Testis (tissue), 3 donors: ENCODE measurements around the gene NPLOC4. TPM values are rescaled to one million over a fixed set of nuclear protein-coding genes. Genes with fewer than 3 reads are reported as not detected.

ENCODE experiments used
- DNase-seq: peaks from one replicate; pipeline ENCODE4 v3.0.0-alpha.2; 2019
- H3K27ac ChIP-seq, 2 donors: fragments of 200-600 bp; sonication (generic); one replicate each; pipeline ENCODE4 v1.5.1; 2019
- H3K27me3 ChIP-seq: fragments of 200-600 bp; sonication (generic); one replicate; pipeline ENCODE4 v1.5.1; 2019
- H3K36me3 ChIP-seq: fragments of 200-600 bp; sonication (generic); one replicate; pipeline ENCODE4 v1.5.1; 2017; ENCODE audit warnings: low read depth; ENCODE audit errors: missing control alignments
- H3K4me1 ChIP-seq: fragments of 200-600 bp; sonication (generic); one replicate; pipeline ENCODE4 v1.5.1; 2019
- H3K4me3 ChIP-seq, 2 donors: fragments of 200-600 bp; sonication (generic); one replicate each; pipeline ENCODE4 v1.5.1; 2017 to 2019
- H3K9me3 ChIP-seq: fragments of 200-600 bp; sonication (generic); one replicate; pipeline ENCODE4 v1.5.1; 2017
- CTCF ChIP-seq, 3 experiments: fragments of 450-650 bp in 2 of 3; fragments of 200-600 bp in 1 of 3; sonication (generic) in 1 of 3; IDR thresholded peaks; one replicate each; pipeline ENCODE4 v1.5.1; 2016 to 2019; ENCODE audit warnings: antibody characterized with exemption in 3 of 3, mild to moderate bottlenecking in 2 of 3, moderate library complexity in 1 of 3
- POLR2A ChIP-seq: fragments of 450-650 bp; IDR thresholded peaks from one replicate; pipeline ENCODE4 v1.6.1; 2017; ENCODE audit warnings: antibody characterized with exemption, mild to moderate bottlenecking, moderate library complexity
- WGBS, 2 donors: methylation state at CpG; one replicate each; pipeline ENCODE4 v1.1.5; 2018; 5-methylcytosine and 5-hydroxymethylcytosine counted together
- intact Hi-C: fragments of 100-400 bp; cut with DNase I; formaldehyde crosslinking; loops from one replicate; pipeline ENCODE4 v1.15.1; 2023; ENCODE audit warnings: low total_unique reads
- polyA plus RNA-seq: library from polyadenylated mRNA; stranded (reverse); fragments of 350-450 nt; fragmentation: Illumina TruSeq; extraction: RNeasy Lipid Tissue Mini Kit (QIAGEN cat#74804); gene quantifications from one replicate; pipeline ENCODE4 v1.2.3, GENCODE V29; 2014; ENCODE audit warnings: low read depth, low replicate concordance; ENCODE audit not compliant: insufficient read depth
- total RNA-seq, 2 donors: library from RNA; depleted of rRNA; stranded (reverse); fragments of >200 nt; gene quantifications; one replicate each; pipeline ENCODE4 v1.2.3, GENCODE V29; 2016

Gene NPLOC4
- total and polyA plus RNA-seq, 3 donors from 2014 or later, result 106 to 130 (median 122) TPM

GRCh38 chr17:81558941-81559806 lies 77.7 kb downstream of the NPLOC4 start:
- Histone ChIP-seq H3K4me3 (no peak overlapping the region), H3K36me3 (no peaks in the 10 kb centered on the region), H3K27ac (no peak overlapping the region), H3K27me3 (no peaks in the 10 kb centered on the region), H3K4me1 (peaks cover under 1% of the 10 kb centered on the region), H3K9me3 (no peaks in the 10 kb centered on the region)
- WGBS, 2 donors, result 80 to 83% methylated on average over 18 to 26 of the region's 27 CpGs
- no peak for TF ChIP-seq POLR2A
- TF ChIP-seq CTCF (IDR thresholded peaks at IDR 0.05), result no peak
- intact Hi-C loops, result no loop called here
- peak; percentile 29 for DNase-seq

GRCh38 chr17:81558115-81558468 lies 78.8 kb downstream of the NPLOC4 start:
- H3K27ac ChIP-seq, result no peak overlapping the region
- 94% methylated on average over 12 of the region's 12 CpGs; no CpG with 5 or more reads in 1 of the 2 donors for WGBS, 2 donors
- TF ChIP-seq POLR2A (no peak), CTCF (IDR thresholded peaks at IDR 0.05) (no peak)
- no peaks in the 10 kb centered on the region for H3K27me3 ChIP-seq
- no peaks in the 10 kb centered on the region for H3K36me3 ChIP-seq
- peaks cover 11% of the 10 kb centered on the region for H3K4me1 ChIP-seq
- H3K9me3 ChIP-seq, result no peaks in the 10 kb centered on the region
- DNase-seq, result no peak
- H3K4me3 ChIP-seq, result no peak overlapping the region
- intact Hi-C loops, result no loop called here

- no peaks in the 10 kb centered on the region for H3K9me3 ChIP-seq
- DNase-seq, result no peak
- WGBS, 2 donors, result 81 to 85% methylated on average over 16 to 21 of the region's 21 CpGs
- H3K27me3 ChIP-seq, result no peaks in the 10 kb centered on the region
- H3K36me3 ChIP-seq, result no peaks in the 10 kb centered on the region
- H3K4me3 ChIP-seq, result no peak overlapping the region
- intact Hi-C loops, result no loop called here
- TF ChIP-seq POLR2A, result no peak
- peaks cover 11% of the 10 kb centered on the region for H3K4me1 ChIP-seq
- no peak overlapping the region for H3K27ac ChIP-seq
Measured at GRCh38 chr17:81557276-81558114, 79.4 kb downstream of the NPLOC4 start.

- TF ChIP-seq POLR2A (no peak), CTCF (IDR thresholded peaks at IDR 0.05) (no peak)
- DNase-seq, result no peak
- H3K4me3 ChIP-seq, result no peak overlapping the region
- H3K27me3 ChIP-seq, result no peaks in the 10 kb centered on the region
- H3K9me3 ChIP-seq, result no peaks in the 10 kb centered on the region
- intact Hi-C loops, result no loop called here
- no peaks in the 10 kb centered on the region for H3K36me3 ChIP-seq
- WGBS, 2 donors, result 89 to 91% methylated on average over 5 to 6 of the region's 6 CpGs
- peaks cover 11% of the 10 kb centered on the region for H3K4me1 ChIP-seq
- H3K27ac ChIP-seq, result no peak overlapping the region
Measured at GRCh38 chr17:81556863-81557262, 80.0 kb downstream of the NPLOC4 start.

GRCh38 chr17:81556175-81556691 lies 80.7 kb downstream of the NPLOC4 start:
- no peaks in the 10 kb centered on the region for H3K36me3 ChIP-seq
- TF ChIP-seq CTCF (IDR thresholded peaks at IDR 0.05), result no peak
- no peak for TF ChIP-seq POLR2A
- peaks cover 16% of the 10 kb centered on the region for H3K4me1 ChIP-seq
- H3K9me3 ChIP-seq, result no peaks in the 10 kb centered on the region
- no peak for DNase-seq
- H3K27me3 ChIP-seq, result no peaks in the 10 kb centered on the region
- 84 to 86% methylated on average over 9 of the region's 9 CpGs for WGBS, 2 donors
- no peak overlapping the region for H3K4me3 ChIP-seq
- no peak overlapping the region for H3K27ac ChIP-seq
- intact Hi-C loops, result no loop called here
